Measurements from ENCODE around the gene WDR46. TPM values are rescaled to one million over a fixed set of nuclear protein-coding genes. Genes with fewer than 3 reads are reported as not detected.
A peak's percentile ranks its signal among the peaks of the same experiment; 100 is the strongest.

The WDR46 gene
- total RNA-seq, 1 donor from 2014 or later = 37.0 TPM

DNA sequence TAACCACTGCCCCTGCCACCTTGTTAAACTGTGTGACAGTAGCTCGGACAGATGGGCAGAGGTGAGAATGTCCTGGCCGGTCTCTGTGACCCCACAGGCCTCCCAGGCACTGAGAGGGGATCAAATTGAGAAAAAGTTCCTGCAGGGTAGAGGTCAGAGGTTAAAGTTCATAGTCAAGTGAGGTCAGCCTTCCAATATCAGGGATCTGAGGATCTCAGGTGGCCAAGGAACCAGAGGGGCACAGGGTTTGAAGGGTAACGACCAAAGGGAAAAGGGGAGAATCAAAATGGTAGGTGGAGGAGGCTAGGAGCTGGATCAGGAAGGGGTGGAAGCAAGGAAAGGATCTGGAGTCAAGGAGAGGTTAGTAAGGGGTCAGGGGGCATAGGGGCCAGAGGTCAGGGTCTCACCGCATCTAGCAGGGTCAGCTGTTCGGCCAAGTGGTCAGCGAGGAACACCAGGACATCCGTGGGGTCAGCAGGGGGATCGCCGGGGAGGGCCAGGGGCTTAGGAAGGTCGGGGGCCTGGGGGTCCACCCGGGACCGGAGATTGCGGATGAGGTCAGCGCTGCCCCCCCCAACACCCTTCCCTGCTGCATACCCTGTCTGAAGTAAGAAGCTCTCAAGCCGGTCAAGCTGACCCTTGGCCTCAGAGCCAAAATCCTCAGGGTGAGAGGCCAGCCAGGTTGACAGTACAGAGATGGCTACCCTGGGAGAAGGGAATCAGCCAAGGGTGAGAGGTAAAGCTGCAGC lies 6.8 kb upstream of the WDR46 start:
- intact Hi-C loops (cut with DNase I) = no loop called here
- no peak overlapping the region for H3K27ac ChIP-seq
- H3K4me1 ChIP-seq = peaks cover 17% of the 10 kb centered on the region
- TF ChIP-seq, protein P1, sequence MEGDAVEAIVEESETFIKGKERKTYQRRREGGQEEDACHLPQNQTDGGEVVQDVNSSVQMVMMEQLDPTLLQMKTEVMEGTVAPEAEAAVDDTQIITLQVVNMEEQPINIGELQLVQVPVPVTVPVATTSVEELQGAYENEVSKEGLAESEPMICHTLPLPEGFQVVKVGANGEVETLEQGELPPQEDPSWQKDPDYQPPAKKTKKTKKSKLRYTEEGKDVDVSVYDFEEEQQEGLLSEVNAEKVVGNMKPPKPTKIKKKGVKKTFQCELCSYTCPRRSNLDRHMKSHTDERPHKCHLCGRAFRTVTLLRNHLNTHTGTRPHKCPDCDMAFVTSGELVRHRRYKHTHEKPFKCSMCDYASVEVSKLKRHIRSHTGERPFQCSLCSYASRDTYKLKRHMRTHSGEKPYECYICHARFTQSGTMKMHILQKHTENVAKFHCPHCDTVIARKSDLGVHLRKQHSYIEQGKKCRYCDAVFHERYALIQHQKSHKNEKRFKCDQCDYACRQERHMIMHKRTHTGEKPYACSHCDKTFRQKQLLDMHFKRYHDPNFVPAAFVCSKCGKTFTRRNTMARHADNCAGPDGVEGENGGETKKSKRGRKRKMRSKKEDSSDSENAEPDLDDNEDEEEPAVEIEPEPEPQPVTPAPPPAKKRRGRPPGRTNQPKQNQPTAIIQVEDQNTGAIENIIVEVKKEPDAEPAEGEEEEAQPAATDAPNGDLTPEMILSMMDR (IDR thresholded peaks at IDR 0.05) = no peak
- peaks cover 58% of the 10 kb centered on the region for H3K36me3 ChIP-seq
- no peak overlapping the region for H3K4me3 ChIP-seq
- H3K9me3 ChIP-seq = no peaks in the 10 kb centered on the region
- DNase-seq = no peak
- no peak for ATAC-seq
- no peaks in the 10 kb centered on the region for H3K27me3 ChIP-seq

DNA sequence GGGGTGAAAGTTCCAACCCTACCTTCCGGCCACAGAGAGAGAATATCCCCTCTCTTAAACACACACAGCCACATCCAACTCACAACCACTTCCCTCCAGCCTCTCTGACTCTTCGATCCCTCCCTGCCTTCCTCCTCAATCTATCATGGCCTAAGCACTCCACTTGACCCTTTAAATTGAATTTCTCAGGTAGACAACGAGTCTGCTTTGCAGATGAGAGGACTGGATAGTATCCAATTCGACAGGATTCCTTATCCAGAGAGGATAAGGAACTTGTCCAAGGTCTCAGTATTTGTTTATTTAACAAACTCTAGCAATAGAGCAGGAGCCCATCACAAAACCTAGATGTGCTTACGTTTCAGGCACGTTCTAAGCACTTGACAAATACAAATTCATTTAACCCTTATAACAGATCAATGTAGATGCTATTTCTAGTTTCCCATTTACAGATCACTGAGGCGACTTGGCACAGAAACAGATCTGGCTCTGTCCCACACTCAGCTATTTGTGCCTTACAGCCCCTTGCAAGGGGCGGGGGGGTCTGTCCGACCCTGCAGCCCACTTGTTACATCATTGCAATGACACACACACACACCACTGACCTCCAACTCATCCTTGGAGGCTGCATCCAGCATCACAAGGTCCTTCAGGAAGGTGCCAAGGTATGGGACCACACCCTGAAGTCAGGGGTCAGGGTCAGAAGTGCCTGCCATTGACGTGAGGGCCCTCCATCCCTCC lies 5.2 kb upstream of the WDR46 start:
- Histone ChIP-seq H3K27me3 (no peaks in the 10 kb centered on the region), H3K36me3 (peaks cover 58% of the 10 kb centered on the region), H3K4me1 (peaks cover 17% of the 10 kb centered on the region), H3K27ac (no peak overlapping the region), H3K4me3 (no peak overlapping the region), H3K9me3 (no peaks in the 10 kb centered on the region)
- intact Hi-C loops (cut with DNase I) = no loop called here
- no peak for ATAC-seq
- DNase-seq = no peak
- TF ChIP-seq, protein P1 (IDR thresholded peaks at IDR 0.05) = no peak

DNA sequence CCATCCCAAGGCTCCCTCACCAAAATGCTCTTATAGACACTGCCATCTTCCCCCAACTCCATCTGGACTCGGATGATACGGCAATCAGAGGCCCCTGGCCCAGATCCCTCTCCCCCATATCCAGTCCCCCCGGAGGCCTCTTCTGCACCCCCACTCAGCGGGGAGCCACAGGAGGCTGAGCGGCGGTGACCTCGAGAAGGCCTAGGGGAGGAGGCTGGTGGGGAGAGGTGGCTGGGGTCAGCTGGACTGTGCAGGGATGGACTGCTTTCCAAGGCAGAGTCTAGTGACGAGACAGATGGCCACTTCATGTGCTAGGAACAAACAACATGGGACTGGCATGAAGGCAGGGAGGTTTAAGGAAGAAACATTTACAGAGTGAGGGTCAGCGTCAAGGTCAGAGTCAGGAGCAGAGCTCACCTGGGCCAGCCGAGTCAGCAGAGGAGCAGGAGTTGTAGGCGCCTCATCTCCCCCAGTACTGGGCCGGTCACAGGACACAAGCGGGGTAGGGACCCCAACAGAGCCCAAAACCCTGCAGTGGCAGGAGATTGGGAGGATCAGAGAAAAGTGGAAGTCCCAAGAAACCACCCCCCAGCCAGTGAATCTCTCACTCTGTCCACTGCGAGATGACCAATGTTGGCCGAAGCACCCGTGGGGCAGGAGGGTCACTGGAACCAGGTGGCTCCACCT lies 4.1 kb upstream of the WDR46 start:
- ATAC-seq = no peak
- no peaks in the 10 kb centered on the region for H3K9me3 ChIP-seq
- intact Hi-C loops (cut with DNase I) = no loop called here

DNA sequence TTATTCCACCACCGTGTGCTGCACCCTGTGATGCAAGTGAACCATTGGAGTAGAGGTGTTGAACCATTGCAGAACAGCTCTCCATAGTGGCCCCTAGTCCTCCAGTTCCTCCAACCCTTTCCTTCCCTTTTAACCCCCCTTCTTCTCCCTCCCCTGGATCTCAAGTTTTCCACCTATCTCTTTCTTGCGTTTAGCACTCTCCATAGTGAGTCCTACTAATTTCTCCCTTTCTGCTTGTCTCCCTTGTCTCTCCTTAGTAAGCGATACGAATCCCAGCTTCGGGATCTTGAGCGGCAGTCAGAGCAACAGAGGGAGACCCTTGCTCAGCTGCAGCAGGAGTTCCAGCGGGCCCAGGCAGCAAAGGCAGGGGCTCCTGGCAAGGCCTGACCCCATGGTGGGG lies 1.4 kb upstream of the WDR46 start:
- ATAC-seq = no peak
- DNase-seq = no peak
- Histone ChIP-seq H3K4me1 (peaks cover 19% of the 10 kb centered on the region), H3K27me3 (no peaks in the 10 kb centered on the region), H3K36me3 (peaks cover 66% of the 10 kb centered on the region), H3K27ac (no peak overlapping the region), H3K4me3 (peak overlapping the region; percentile 89), H3K9me3 (no peaks in the 10 kb centered on the region)
- intact Hi-C loops (cut with DNase I) = no loop called here
- TF ChIP-seq, protein P1 (IDR thresholded peaks at IDR 0.05) = no peak

More for the DNA sequence above, 4.1 kb upstream of the WDR46 start:
- Histone ChIP-seq H3K27ac (no peak overlapping the region), H3K4me1 (peaks cover 21% of the 10 kb centered on the region), H3K27me3 (no peaks in the 10 kb centered on the region), H3K4me3 (no peak overlapping the region), H3K36me3 (peaks cover 58% of the 10 kb centered on the region)
- TF ChIP-seq, protein P1 (IDR thresholded peaks at IDR 0.05) = no peak
- DNase-seq = no peak

DNA sequence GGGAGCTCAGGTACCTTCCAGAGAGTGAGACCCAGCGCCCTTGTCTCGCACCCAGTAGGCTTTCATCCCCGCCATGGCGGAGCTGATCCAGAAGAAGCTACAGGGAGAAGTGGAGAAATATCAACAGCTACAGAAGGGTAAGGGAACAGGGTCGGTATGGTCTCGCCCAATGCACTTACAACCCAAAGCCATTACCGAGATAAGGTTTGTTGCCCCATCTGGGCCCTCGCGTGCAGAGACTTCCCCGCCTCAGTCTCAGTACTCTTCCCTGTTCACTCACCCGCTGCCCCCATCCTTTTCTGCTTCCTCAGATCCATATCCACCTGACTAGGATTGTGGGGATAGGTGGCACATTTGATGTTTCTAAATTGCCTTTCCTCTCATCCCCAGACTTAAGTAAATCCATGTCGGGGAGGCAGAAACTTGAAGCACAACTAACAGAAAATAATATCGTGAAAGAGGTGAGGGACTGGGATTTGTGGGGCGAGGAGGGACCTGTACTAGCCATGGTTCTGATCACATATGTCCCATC lies 811 bp upstream of the WDR46 start:
- H3K27me3 ChIP-seq = no peaks in the 10 kb centered on the region
- H3K27ac ChIP-seq = peak overlapping the region; percentile 73
- ATAC-seq (no peak), DNase-seq (no peak)
- H3K4me1 ChIP-seq = peaks cover 19% of the 10 kb centered on the region
- H3K4me3 ChIP-seq = peak overlapping the region; percentile 89
- TF ChIP-seq, protein P1 (IDR thresholded peaks at IDR 0.05) = no peak
- peaks cover 65% of the 10 kb centered on the region for H3K36me3 ChIP-seq
- intact Hi-C loops (cut with DNase I) = no loop called here
- no peaks in the 10 kb centered on the region for H3K9me3 ChIP-seq

All from upper lobe of right lung (tissue), 1 donor.